NAMALWA (cell line): ENCODE data around the gene WIPF2.

Experiments
- DNase-seq: peaks from one replicate; pipeline ENCODE4 v3.0.0-alpha.2; 2015; ENCODE audit warnings: low spot score

The WIPF2 gene, protein sequence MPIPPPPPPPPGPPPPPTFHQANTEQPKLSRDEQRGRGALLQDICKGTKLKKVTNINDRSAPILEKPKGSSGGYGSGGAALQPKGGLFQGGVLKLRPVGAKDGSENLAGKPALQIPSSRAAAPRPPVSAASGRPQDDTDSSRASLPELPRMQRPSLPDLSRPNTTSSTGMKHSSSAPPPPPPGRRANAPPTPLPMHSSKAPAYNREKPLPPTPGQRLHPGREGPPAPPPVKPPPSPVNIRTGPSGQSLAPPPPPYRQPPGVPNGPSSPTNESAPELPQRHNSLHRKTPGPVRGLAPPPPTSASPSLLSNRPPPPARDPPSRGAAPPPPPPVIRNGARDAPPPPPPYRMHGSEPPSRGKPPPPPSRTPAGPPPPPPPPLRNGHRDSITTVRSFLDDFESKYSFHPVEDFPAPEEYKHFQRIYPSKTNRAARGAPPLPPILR

DNA sequence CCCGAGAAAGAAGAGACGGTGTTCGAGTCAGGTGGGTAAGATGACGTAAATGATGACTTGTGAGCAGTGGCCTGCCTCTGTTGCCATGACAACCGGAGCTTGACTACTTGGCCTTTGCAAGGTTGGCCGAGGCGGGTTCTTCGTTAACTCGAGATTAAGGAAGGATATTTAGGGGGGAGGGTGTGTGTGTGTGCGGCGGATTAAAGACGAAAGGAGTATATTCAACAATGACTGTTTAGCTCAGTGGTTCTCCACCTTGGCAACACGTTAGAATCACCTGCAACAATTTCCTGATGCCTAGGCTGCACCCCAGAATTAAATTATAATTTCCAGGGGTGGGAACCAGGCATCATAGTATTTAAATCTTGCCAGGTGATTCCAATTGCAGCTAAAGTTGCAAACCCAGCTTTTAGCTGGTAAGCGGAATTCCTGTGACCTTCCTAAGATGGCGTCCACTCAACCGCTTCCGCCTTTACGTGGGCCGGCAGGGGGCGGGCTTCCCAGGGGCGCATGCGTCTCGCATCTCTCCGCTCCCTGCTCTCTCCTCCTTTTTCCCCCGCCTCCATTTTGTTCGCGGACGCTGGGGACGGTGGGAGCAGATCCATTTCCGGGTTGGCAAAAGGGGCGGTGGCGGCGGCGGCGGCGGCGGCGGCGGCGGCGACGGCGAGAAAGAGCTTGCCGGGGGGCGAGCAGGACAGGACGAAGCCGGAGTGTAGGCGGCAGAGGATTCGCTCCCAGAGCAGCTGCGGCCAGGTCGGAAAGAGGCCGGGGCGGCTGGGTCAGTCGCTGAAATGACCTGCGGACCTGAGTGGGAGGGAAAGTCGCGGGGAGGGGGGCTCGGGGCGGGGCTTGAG lies at the start of gene WIPF2:
TSS of gene WIPF2 (plus strand) at position 565 of the 854 bp plus-strand sequence. CDS start 37,156 bp downstream, outside the sequence.
- DNase-seq, result peak; percentile 98

GRCh38 chr17:40170325-40170724 lies 48.8 kb upstream of the WIPF2 start:
- DNase-seq, result no peak

DNA sequence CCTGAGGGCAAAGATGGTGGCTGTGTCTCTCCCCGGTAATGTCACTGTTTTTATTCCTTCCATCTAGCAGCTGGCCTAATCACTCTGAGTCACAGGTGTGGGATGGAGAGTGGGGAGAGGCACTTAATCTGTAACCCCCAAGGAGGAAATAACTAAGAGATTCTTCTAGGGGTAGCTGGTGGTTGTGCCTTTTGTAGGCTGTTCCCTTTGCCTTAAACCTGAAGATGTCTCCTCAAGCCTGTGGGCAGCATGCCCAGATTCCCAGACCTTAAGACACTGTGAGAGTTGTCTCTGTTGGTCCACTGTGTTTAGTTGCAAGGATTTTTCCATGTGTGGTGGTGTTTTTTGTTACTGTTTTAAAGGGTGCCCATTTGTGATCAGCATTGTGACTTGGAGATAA lies 47.4 kb upstream of the WIPF2 start:
- no peak for DNase-seq

DNA sequence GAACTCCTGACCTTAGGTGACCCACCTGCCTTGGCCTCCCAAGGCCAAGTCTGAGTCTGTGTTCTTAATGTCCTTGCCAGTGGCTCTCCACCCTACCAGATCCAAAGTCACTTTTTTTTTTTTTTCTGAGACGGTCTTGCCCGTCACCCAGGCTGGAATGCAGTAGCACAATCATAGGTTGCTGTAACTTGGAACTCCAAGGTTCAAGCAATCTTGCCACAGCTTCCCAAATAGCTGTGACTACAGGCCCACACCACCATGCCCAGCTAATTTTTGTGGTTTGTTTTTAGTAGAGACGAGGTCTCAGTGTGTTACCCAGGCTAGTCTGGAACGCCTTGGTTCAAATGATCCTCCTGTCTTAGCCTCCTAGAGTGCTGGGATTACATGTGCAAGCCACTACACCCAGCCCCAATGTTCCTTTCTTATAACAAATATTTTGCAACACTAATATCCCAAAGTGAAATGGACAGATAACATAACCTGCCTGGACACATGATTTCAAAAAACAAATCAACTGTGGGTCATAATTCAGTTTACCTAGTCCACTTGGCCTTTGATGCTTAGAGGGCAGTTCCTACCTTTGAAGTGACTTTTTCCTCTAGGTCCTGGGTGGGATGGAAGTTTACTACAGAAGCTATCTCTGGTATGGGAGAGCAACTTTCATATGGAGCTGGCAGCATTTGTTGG lies 45.9 kb upstream of the WIPF2 start:
- no peak for DNase-seq

DNA sequence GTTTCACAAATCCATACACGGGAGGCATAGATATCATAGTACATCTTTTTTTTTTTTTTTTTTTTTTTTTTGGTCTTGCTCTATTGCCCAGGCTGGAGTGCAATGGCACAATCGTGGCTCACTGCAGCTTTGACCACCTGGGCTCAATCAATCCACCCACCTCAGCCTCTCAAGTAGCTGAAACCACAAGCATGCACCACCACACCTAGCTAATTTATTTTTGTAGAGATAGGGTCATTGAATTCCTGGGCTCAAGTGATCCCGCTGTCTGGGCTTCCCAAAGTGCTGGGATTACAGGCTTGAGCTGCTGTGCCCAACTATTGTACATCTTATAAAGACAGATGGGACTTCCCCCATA lies 45.3 kb upstream of the WIPF2 start:
- DNase-seq, result no peak

DNA sequence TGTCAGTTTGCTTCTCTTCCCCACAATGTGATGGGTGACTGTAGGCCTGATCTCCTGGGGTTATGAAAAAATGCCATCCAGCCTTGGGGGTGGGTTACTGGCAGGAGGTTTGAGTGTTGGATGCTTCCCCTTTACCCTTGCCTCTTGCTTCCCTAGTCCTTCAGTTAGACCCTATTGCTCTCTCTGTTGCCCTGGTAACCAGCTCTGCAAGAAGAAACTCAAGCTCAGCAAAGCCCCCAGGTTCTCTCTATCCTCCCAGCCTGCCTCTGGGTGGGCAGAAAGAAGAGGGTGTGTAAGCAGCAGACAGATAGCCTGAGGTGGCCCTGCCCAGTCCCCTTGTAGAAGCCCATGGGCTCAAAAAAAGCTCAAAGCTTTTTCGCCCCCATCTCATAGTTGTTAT lies 44.6 kb upstream of the WIPF2 start:
- no peak for DNase-seq

DNA sequence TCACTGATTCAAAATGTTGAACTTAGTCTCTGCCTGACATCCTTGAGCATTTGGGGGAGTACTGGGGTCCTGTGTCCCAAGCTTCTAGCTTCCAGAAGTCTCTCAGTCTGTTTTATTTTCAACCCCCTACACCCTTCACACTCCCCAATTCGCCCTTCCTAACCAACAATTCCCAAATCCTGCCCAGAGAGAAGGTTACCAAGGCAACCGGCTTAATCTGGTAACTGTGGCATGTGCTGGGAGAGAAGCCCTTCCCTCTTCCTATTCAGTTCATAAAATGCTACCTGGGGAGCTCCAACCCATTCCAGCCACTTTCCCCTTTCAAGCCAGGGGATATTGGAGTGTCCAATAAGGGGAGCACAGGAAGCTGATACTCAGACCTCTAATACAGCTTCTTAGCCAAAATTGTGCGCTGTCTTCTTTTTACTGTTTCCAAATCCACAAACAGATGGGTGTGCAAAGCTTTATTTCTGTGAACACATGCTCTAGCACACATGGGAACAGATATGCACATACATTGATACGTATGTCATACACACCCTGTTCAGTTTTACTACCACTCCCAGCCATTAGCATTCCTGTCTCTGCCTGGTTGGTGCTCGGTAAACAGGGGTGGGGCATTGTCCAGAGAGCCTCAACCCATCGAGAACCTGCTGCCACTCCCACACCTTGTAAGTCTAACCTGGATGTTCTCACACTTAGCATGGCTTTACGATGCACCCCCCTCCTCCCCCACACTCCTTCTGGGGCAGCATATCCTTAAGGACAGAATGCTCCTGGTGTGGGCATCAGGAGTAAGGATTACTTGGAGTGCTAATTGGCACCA lies 43.0 kb upstream of the WIPF2 start:
- DNase-seq, result no peak

GRCh38 chr17:40176754-40177110 lies 42.4 kb upstream of the WIPF2 start:
- DNase-seq, result no peak

- DNase-seq, result peak; percentile 74
Measured at GRCh38 chr17:40177275-40177874, 41.7 kb upstream of the WIPF2 start, which contains the start of gene RAPGEFL1. Gene RAPGEFL1 (plus strand): TSS chr17:40177470. CDS start chr17:40177862, 392 bp downstream.

DNA sequence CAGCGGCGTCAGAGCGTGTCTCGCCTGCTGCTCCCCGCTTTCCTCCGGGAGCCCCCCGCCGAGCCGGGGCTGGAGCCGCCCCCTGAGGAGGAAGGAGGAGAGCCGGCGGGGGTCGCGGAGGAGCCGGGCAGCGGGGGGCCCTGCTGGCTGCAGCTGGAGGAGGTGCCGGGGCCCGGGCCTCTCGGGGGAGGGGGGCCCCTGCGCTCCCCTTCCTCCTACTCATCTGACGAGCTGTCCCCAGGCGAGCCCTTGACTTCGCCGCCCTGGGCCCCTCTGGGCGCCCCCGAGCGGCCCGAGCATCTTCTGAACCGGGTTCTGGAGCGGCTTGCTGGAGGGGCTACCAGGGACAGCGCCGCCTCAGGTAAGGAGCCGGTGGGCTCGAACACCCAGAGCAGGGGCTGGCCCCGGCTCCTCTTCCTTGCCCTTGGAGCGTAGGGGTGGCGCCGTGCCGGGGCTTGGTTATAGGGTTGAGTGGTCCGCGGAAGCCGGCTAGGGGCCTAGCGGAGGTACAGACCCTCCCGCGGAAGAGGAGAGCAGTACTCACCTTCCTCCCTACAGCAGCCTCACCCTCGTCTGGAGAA lies 41.0 kb upstream of the WIPF2 start:
- no peak for DNase-seq

GRCh38 chr17:40178660-40179059 lies 40.4 kb upstream of the WIPF2 start:
- no peak for DNase-seq

- DNase-seq, result no peak
Measured at GRCh38 chr17:40179923-40180659, 39.0 kb upstream of the WIPF2 start.

- DNase-seq, result no peak
Measured at GRCh38 chr17:40180694-40181093, 38.4 kb upstream of the WIPF2 start.

DNA sequence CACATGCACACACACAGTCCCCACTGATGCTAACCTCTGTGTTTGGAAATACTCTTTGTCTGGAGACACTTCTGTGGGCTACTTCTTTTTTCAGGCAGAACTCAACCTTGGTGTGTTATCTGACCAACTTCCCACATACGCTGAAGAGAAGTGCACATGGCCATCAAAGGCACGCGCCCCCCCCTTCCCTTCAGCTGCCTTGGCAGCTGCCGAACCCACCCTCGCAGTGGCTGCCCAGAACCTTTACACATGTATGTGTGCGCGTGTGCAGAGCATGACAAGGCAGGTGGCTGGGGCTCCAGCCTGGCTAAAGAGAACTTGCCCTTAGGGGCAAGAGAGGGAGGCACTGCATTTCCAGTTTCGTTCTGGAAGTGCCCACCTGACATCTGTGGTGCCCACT lies 37.9 kb upstream of the WIPF2 start:
- DNase-seq, result no peak

DNA sequence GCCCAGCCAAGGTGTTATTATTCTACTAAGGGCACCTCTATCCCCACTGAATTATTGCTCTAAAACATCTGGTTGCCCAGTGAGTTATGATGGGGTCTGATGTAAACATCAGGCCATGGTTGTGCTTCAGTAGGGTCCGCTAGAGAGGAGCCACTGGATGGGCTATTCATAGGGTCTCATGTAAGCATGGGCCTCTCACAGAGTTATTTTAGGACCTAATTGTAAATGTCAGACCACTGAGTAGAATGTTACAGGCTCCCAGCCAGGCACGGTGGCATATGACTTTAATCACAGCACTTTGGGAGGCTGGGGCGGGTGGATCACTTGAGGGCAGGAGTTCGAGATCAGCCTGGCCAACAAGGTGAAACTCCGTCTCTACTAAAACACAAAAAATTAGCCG lies 36.5 kb upstream of the WIPF2 start:
- DNase-seq, result no peak

GRCh38 chr17:40187238-40187637 lies 31.9 kb upstream of the WIPF2 start:
- no peak for DNase-seq

DNA sequence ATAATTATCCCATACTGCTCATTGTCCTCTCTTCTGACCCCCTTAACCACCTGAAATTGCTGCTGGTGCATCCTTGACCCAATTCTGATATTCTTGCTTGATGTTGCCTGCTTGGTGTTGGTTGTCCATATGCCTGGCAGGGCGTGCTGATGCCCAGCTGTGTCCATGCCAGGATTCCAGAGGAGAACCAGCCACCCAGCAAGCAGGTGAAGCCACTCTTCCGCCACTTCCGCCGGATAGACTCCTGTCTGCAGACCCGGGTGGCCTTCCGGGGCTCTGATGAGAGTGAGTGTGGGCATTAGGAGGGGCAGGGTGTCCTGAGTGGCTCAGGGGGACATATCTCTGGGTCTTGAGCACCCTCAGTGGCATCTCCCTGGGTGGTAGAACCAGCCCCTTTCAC lies 30.4 kb upstream of the WIPF2 start:
- no peak for DNase-seq

GRCh38 chr17:40190197-40191021 lies 28.7 kb upstream of the WIPF2 start:
- DNase-seq, result peak; percentile 71
